ENCODE measurements around the gene HBB.
"Not testable (repeated sequence)": the region's sequence is repeated elsewhere in the genome, so short reads cannot be mapped to it uniquely, and the experiment has no call there.

DNA sequence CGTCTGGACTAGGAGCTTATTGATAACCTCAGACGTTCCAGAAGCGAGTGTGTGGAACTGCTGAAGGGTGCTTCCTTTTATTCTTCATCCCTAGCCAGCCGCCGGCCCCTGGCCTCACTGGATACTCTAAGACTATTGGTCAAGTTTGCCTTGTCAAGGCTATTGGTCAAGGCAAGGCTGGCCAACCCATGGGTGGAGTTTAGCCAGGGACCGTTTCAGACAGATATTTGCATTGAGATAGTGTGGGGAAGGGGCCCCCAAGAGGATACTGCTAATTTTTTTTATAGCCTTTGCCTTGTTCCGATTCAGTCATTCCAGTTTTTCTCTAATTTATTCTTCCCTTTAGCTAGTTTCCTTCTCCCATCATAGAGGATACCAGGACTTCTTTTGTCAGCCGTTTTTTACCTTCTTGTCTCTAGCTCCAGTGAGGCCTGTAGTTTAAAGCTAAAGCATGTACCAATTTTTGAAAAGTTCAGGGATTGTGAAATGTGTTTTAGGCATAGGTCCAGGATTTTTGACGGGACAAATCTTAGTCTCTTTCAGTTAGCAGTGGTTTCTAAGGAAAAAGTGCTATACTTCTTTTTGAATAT, 23.0 kb upstream of the HBB start, which contains the start of gene HBG1:
- TF ChIP-seq, protein P1, sequence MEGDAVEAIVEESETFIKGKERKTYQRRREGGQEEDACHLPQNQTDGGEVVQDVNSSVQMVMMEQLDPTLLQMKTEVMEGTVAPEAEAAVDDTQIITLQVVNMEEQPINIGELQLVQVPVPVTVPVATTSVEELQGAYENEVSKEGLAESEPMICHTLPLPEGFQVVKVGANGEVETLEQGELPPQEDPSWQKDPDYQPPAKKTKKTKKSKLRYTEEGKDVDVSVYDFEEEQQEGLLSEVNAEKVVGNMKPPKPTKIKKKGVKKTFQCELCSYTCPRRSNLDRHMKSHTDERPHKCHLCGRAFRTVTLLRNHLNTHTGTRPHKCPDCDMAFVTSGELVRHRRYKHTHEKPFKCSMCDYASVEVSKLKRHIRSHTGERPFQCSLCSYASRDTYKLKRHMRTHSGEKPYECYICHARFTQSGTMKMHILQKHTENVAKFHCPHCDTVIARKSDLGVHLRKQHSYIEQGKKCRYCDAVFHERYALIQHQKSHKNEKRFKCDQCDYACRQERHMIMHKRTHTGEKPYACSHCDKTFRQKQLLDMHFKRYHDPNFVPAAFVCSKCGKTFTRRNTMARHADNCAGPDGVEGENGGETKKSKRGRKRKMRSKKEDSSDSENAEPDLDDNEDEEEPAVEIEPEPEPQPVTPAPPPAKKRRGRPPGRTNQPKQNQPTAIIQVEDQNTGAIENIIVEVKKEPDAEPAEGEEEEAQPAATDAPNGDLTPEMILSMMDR (IDR thresholded peaks at IDR 0.05; ENCODE audit: borderline replicate concordance, extremely low read depth, low read length, poor library complexity, severe bottlenecking), result not testable (repeated sequence)
- TF ChIP-seq EZH2 (IDR thresholded peaks at IDR 0.05; ENCODE audit: borderline replicate concordance, low read depth, low read length, severe bottlenecking), result not testable (repeated sequence)

Data from DND-41 (cell line).